DOHH2 (cell line): ENCODE measurements around the gene ISLR.

Experiments
- CTCF ChIP-seq: fragments of 200-600 bp; sonication (generic); IDR thresholded peaks from one replicate; pipeline ENCODE4 v1.5.1; 2014; ENCODE audit warnings: antibody characterized with exemption, mild to moderate bottlenecking, low read depth, low read length; ENCODE audit not compliant: poor library complexity, severe bottlenecking
- EZH2phosphoT487 ChIP-seq: fragments of 200-600 bp; sonication (generic); IDR thresholded peaks from 2 replicates; pipeline ENCODE4 v1.6.1; 2017; ENCODE audit warnings: borderline replicate concordance, mild to moderate bottlenecking, antibody characterized with exemption, low read length, moderate library complexity, mixed read lengths

GRCh38 chr15:74176262-74177214 lies 3.0 kb downstream of the ISLR start:
- TF ChIP-seq CTCF (no peak), EZH2phosphoT487 (no peak)
